Measurements from ENCODE around the gene CYLD.

DNA sequence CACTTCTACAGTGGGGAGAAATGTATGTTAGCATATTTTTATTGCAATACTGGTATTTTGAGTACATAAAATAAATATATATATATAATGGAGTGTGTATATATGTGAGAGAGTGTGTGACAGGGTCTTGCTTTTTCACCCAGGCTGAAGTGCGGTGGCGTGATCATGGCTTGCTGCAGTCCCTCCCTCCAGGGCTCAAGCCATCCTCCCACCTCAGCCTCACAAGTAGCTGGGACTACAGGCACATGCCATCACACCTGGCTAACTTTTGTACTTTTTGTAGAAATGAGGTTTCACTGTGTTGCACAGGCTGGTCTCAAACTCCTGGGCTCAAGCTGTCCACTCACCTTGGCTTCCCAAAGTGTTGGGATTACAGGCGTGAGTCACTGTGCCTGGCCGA is 4.1 kb downstream of the CYLD start:
- TF ChIP-seq POLR2A (IDR thresholded peaks at IDR 0.05) = no peak
- TF ChIP-seq, protein P1, sequence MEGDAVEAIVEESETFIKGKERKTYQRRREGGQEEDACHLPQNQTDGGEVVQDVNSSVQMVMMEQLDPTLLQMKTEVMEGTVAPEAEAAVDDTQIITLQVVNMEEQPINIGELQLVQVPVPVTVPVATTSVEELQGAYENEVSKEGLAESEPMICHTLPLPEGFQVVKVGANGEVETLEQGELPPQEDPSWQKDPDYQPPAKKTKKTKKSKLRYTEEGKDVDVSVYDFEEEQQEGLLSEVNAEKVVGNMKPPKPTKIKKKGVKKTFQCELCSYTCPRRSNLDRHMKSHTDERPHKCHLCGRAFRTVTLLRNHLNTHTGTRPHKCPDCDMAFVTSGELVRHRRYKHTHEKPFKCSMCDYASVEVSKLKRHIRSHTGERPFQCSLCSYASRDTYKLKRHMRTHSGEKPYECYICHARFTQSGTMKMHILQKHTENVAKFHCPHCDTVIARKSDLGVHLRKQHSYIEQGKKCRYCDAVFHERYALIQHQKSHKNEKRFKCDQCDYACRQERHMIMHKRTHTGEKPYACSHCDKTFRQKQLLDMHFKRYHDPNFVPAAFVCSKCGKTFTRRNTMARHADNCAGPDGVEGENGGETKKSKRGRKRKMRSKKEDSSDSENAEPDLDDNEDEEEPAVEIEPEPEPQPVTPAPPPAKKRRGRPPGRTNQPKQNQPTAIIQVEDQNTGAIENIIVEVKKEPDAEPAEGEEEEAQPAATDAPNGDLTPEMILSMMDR (IDR thresholded peaks at IDR 0.05) = no peak
